Activated CD8-positive, alpha-beta memory T cell treated with anti-CD3 and anti-CD28 coated beads, Interleukin-2, amount 10 ng/mL, durations not matched to agents 7 days and 5 days (primary cell): ENCODE results near the gene ACOX3. TPM values are rescaled to one million over a fixed set of nuclear protein-coding genes. Genes with fewer than 3 reads are reported as not detected.

ENCODE experiments used
- ATAC-seq: fragments of 150-1000 bp; cut with Tn5 transposase; one replicate; pipeline ENCODE4 v1.10.0; 2021; ENCODE audit warnings: moderate library complexity
- CTCF ChIA-PET: fragments of 350-600 bp; sonication (Branson Sonifier 250); formaldehyde crosslinking; loops from one replicate; lab custom pipeline; 2021; ENCODE audit warnings: antibody characterized with exemption; lab: Charles Lee
- DNase-seq: peaks from one replicate; pipeline ENCODE4 v3.0.0-alpha.2; 2020
- H3K27ac Mint-ChIP-seq: one replicate; pipeline ENCODE4 v1.8.0; 2021; ENCODE audit warnings: mild to moderate bottlenecking, mixed read lengths
- H3K27me3 Mint-ChIP-seq: one replicate; pipeline ENCODE4 v1.8.0; 2021; ENCODE audit warnings: mixed read lengths
- H3K36me3 Mint-ChIP-seq: one replicate; pipeline ENCODE4 v1.8.0; 2021; ENCODE audit warnings: mild to moderate bottlenecking, mixed read lengths
- H3K4me1 Mint-ChIP-seq: one replicate; pipeline ENCODE4 v1.8.0; 2021; ENCODE audit warnings: mixed read lengths
- H3K4me3 Mint-ChIP-seq: one replicate; pipeline ENCODE4 v1.8.0; 2021; ENCODE audit warnings: mild to moderate bottlenecking, moderate library complexity, mixed read lengths
- H3K9me3 Mint-ChIP-seq: one replicate; pipeline ENCODE4 v1.8.0; 2022; ENCODE audit warnings: low read depth, mixed read lengths
- total RNA-seq, 2 experiments: library from RNA; stranded (reverse); gene quantifications; one replicate each; pipeline ENCODE4 v1.2.3, GENCODE V29; 2021

Gene ACOX3
- total RNA-seq, 2 experiments from 2014 or later: 11.7 to 13.0 TPM

GRCh38 chr4:8328866-8329559 is 111.5 kb downstream of the ACOX3 start:
- H3K27me3 Mint-ChIP-seq: peaks cover 2% of the 10 kb centered on the region
- H3K4me1 Mint-ChIP-seq: no peaks in the 10 kb centered on the region
- DNase-seq (no peak), ATAC-seq (no peak)
- no peak overlapping the region for H3K4me3 Mint-ChIP-seq
- H3K27ac Mint-ChIP-seq: no peak overlapping the region
- H3K36me3 Mint-ChIP-seq: no peaks in the 10 kb centered on the region
- no peaks in the 10 kb centered on the region for H3K9me3 Mint-ChIP-seq
- CTCF ChIA-PET: no interaction called here

- DNase-seq (no peak), ATAC-seq (no peak)
- CTCF ChIA-PET: no interaction called here
- no peak overlapping the region for H3K27ac Mint-ChIP-seq
- H3K9me3 Mint-ChIP-seq: no peaks in the 10 kb centered on the region
- H3K4me3 Mint-ChIP-seq: no peak overlapping the region
- H3K36me3 Mint-ChIP-seq: no peaks in the 10 kb centered on the region
- peaks cover 2% of the 10 kb centered on the region for H3K27me3 Mint-ChIP-seq
- no peaks in the 10 kb centered on the region for H3K4me1 Mint-ChIP-seq
These were observed 112.1 kb downstream of the ACOX3 start for GRCh38 chr4:8328456-8328855.

DNA sequence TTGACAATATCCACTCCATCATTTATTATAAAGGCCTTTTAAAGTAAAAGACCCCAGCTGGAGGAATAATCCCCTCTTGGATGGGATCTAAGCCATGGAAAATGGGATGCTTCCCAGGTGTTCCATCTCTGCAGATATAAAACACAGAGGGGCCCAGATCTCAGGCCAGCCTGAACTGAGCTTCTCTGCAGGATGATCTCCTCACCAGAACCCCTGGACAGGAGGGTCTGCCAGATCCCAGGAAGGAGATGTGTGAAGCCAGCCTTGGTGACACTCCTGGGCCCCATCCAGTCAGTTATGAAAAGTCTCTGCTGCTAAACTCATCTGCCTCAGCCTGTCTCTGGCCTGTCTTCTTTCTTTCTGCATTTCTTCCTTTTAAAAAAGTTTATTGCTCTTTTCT is 114.3 kb downstream of the ACOX3 start:
- Mint-ChIP-seq H3K4me1 (no peaks in the 10 kb centered on the region), H3K4me3 (no peak overlapping the region), H3K27me3 (peaks cover 2% of the 10 kb centered on the region), H3K36me3 (no peaks in the 10 kb centered on the region), H3K27ac (no peak overlapping the region), H3K9me3 (no peaks in the 10 kb centered on the region)
- CTCF ChIA-PET: no interaction called here
- ATAC-seq (no peak), DNase-seq (no peak)

GRCh38 chr4:8325291-8325973 is 115.1 kb downstream of the ACOX3 start:
- no peak overlapping the region for H3K4me3 Mint-ChIP-seq
- ATAC-seq (no peak), DNase-seq (no peak)
- CTCF ChIA-PET: no interaction called here
- H3K9me3 Mint-ChIP-seq: no peaks in the 10 kb centered on the region
- no peaks in the 10 kb centered on the region for H3K36me3 Mint-ChIP-seq
- H3K27ac Mint-ChIP-seq: no peak overlapping the region
- H3K27me3 Mint-ChIP-seq: peaks cover 2% of the 10 kb centered on the region
- no peaks in the 10 kb centered on the region for H3K4me1 Mint-ChIP-seq

DNA sequence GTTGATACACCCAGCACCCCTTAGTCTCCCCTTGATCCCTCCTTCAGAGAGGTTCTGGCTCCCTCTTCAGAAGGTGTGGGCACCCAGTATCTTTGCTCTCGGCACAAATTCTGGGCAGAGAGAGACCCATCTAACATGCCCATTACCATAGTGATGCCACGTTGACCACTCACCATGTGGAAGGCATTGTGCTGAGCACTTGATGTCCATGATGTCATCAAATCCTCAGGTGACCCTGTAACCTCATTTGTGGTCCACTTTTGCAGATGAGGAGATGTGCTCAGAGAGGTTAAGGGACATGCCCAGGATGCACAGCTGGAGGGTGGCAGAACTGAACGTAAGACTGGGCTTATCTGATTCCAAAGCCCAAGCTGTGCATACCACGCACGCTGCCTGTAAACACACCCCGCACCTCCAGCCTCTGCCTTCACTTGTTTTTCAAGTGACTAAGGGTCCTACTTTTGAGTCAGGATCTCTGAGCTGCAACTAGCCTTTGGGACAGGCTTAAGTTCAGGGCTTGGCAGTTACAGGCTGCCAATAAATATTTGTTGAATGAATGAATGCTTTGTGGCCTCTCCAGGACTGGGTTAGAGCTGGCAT is 115.8 kb downstream of the ACOX3 start:
- Mint-ChIP-seq H3K36me3 (no peaks in the 10 kb centered on the region), H3K9me3 (no peaks in the 10 kb centered on the region), H3K4me3 (no peak overlapping the region), H3K27me3 (peaks cover 2% of the 10 kb centered on the region), H3K27ac (no peak overlapping the region), H3K4me1 (no peaks in the 10 kb centered on the region)
- DNase-seq (no peak), ATAC-seq (no peak)
- CTCF ChIA-PET: no interaction called here

GRCh38 chr4:8323947-8324555 is 116.5 kb downstream of the ACOX3 start:
- no peaks in the 10 kb centered on the region for H3K4me1 Mint-ChIP-seq

DNA sequence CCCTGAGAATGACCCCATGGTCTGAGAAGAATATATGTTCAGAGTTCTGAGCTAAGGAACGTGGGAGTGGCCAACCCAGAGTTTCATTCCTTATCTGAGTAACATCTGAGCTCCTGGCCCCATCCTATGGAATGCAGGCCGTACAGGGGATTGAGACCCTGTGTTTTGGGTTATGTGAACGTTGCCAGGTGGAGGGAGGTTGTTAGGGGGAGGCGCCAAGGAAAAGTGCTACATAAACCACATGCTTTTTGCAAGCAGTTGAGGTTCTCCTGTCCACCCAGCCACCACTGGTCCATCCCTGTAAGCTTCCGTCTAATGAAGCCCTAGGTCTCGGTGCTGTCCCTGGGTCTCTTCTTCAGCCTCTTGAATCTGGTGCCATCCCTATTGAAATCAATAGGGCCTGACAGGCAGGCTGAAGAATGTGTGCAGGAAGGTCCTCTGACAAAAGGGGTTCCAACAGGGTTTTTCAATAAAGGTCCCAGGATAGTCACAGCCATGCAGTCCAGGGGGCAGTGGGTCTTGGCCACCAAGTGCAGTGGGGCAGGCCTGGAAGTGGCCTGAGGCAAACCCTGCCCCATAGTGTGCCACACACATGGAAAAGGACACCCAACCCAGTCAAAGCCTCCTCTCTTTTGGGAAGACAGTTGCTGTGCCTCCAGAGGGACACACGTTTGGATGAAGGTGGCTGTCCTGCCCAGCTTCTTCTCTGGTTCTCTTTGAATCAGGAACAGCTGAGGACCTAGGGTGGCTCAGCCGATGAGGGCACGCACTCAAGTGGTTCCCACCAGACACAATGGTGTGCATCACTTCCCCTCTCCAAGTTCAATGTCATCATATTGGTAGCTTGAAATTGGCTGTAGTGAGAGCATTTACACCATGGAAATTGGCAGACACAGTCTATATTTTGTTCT is 117.5 kb downstream of the ACOX3 start:
- CTCF ChIA-PET: no interaction called here

More at GRCh38 chr4:8323947-8324555, 116.5 kb downstream of the ACOX3 start:
- no peak for ATAC-seq
- no peak for DNase-seq
- H3K9me3 Mint-ChIP-seq: no peaks in the 10 kb centered on the region
- CTCF ChIA-PET: no interaction called here
- H3K27ac Mint-ChIP-seq: no peak overlapping the region
- H3K36me3 Mint-ChIP-seq: no peaks in the 10 kb centered on the region
- H3K27me3 Mint-ChIP-seq: peaks cover 2% of the 10 kb centered on the region
- H3K4me3 Mint-ChIP-seq: no peak overlapping the region

GRCh38 chr4:8321771-8322170 is 118.8 kb downstream of the ACOX3 start:
- CTCF ChIA-PET: no interaction called here
- no peaks in the 10 kb centered on the region for H3K27me3 Mint-ChIP-seq
- no peak overlapping the region for H3K4me3 Mint-ChIP-seq
- no peaks in the 10 kb centered on the region for H3K36me3 Mint-ChIP-seq
- peak; percentile 1 for DNase-seq
- no peaks in the 10 kb centered on the region for H3K9me3 Mint-ChIP-seq
- no peak for ATAC-seq
- no peak overlapping the region for H3K27ac Mint-ChIP-seq
- H3K4me1 Mint-ChIP-seq: no peaks in the 10 kb centered on the region

More for the DNA sequence above, 117.5 kb downstream of the ACOX3 start:
- no peak overlapping the region for H3K27ac Mint-ChIP-seq
- H3K36me3 Mint-ChIP-seq: no peaks in the 10 kb centered on the region
- H3K9me3 Mint-ChIP-seq: no peaks in the 10 kb centered on the region
- no peak overlapping the region for H3K4me3 Mint-ChIP-seq
- DNase-seq: peak; percentile 34
- H3K4me1 Mint-ChIP-seq: no peaks in the 10 kb centered on the region
- ATAC-seq: no peak
- H3K27me3 Mint-ChIP-seq: no peaks in the 10 kb centered on the region

DNA sequence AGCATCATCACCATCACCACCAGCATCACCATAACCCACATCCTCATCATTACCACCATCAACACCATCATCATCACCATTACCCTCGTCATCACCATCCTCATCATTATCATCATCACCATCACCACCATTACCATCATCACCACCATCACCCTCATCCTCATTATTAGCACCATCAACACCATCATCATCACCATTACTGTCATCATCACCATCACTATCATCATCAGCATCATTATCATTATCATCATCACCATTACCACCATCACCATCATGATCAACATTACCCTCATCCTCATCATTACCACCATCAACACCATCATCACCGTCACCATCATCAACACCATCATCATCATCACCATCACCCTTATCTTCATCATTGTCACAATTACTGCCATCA is 119.3 kb downstream of the ACOX3 start:
- no peaks in the 10 kb centered on the region for H3K9me3 Mint-ChIP-seq
- no peaks in the 10 kb centered on the region for H3K4me1 Mint-ChIP-seq
- ATAC-seq (no peak), DNase-seq (no peak)
- no peak overlapping the region for H3K4me3 Mint-ChIP-seq
- CTCF ChIA-PET: no interaction called here
- no peaks in the 10 kb centered on the region for H3K27me3 Mint-ChIP-seq
- no peaks in the 10 kb centered on the region for H3K36me3 Mint-ChIP-seq
- no peak overlapping the region for H3K27ac Mint-ChIP-seq

DNA sequence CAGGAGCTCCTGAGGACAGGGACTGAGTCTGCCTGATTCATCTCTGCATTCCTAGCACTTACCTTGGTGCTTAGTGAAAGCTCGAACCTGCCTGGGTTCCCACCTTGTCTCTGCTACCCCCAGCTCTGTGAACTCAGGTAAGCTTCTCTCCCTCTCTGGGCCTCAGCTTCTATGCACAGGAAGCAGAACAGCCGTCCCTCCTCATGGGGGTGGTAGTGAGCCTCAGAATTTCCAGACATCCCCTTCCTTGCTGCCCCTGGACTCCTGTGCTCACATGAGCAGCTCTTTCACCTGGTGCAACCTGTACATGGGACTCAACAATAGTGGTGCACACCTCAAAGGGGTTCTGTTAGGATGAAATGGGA is 120.2 kb downstream of the ACOX3 start:
- no peaks in the 10 kb centered on the region for H3K27me3 Mint-ChIP-seq

GRCh38 chr4:8319731-8320385 is 120.7 kb downstream of the ACOX3 start:
- Mint-ChIP-seq H3K9me3 (no peaks in the 10 kb centered on the region), H3K4me3 (no peak overlapping the region), H3K27ac (no peak overlapping the region), H3K4me1 (no peaks in the 10 kb centered on the region), H3K36me3 (no peaks in the 10 kb centered on the region), H3K27me3 (no peaks in the 10 kb centered on the region)
- CTCF ChIA-PET: no interaction called here
- DNase-seq: peak; percentile 21
- no peak for ATAC-seq

More for the DNA sequence above, 120.2 kb downstream of the ACOX3 start:
- Mint-ChIP-seq H3K27ac (no peak overlapping the region), H3K9me3 (no peaks in the 10 kb centered on the region), H3K36me3 (no peaks in the 10 kb centered on the region), H3K4me1 (no peaks in the 10 kb centered on the region), H3K4me3 (no peak overlapping the region)
- ATAC-seq (no peak), DNase-seq (peak; percentile 25)
- CTCF ChIA-PET: no interaction called here

GRCh38 chr4:8319061-8319460 is 121.5 kb downstream of the ACOX3 start:
- peaks cover 4% of the 10 kb centered on the region for H3K27me3 Mint-ChIP-seq
- no peak for ATAC-seq
- H3K4me1 Mint-ChIP-seq: no peaks in the 10 kb centered on the region
- DNase-seq: peak; percentile 28
- no peaks in the 10 kb centered on the region for H3K36me3 Mint-ChIP-seq
- H3K9me3 Mint-ChIP-seq: no peaks in the 10 kb centered on the region
- no peak overlapping the region for H3K4me3 Mint-ChIP-seq
- H3K27ac Mint-ChIP-seq: no peak overlapping the region
- CTCF ChIA-PET: no interaction called here
